ENCODE data around the gene MATN1.

DNA sequence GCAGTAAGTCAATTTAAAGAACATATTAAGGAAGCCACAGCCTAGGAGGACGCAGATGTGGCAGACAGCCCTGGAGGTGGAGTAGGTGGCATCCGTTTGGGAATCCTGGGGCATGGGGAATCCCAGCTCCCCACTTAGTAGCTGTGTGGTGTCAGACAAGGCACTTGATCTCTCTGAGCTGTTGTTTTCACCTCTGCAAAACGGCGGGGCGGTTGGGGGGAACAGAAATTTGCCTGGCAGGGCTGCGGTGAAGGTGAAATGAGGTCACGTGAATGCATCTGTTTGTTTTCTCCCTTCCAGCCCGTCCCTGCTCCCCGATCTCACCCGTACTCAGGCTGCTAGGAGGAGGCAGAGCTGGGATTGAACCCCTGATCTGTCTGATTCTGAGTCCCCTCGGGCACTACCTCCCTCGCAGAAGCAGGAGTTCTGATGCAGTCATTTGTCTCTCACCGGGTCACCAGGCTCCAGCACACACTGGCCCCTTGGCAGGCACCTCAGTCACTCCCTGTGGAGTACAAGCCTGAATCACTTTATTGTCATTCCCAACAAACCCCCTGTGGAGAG, 36.4 kb upstream of the MATN1 start:
- TF ChIP-seq POLR2A (IDR thresholded peaks at IDR 0.05) (no peak), POLR2AphosphoS5 (IDR thresholded peaks at IDR 0.05) (no peak), EP300 (IDR thresholded peaks at IDR 0.05) (no peak)
- TF ChIP-seq, protein P1, sequence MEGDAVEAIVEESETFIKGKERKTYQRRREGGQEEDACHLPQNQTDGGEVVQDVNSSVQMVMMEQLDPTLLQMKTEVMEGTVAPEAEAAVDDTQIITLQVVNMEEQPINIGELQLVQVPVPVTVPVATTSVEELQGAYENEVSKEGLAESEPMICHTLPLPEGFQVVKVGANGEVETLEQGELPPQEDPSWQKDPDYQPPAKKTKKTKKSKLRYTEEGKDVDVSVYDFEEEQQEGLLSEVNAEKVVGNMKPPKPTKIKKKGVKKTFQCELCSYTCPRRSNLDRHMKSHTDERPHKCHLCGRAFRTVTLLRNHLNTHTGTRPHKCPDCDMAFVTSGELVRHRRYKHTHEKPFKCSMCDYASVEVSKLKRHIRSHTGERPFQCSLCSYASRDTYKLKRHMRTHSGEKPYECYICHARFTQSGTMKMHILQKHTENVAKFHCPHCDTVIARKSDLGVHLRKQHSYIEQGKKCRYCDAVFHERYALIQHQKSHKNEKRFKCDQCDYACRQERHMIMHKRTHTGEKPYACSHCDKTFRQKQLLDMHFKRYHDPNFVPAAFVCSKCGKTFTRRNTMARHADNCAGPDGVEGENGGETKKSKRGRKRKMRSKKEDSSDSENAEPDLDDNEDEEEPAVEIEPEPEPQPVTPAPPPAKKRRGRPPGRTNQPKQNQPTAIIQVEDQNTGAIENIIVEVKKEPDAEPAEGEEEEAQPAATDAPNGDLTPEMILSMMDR (IDR thresholded peaks at IDR 0.05): no peak
